ENCODE measurements around the gene MUC5B. TPM values are rescaled to one million over a fixed set of nuclear protein-coding genes. Genes with fewer than 3 reads are reported as not detected.

Gene MUC5B
- total RNA-seq, 1 experiment from 2014 or later = not detected

- H3K27ac ChIP-seq = no peak overlapping the region
- H3K36me3 ChIP-seq = no peaks in the 10 kb centered on the region
- no peaks in the 10 kb centered on the region for H3K9me3 ChIP-seq (replicated peaks)
- H3K4me3 ChIP-seq = no peak overlapping the region
- peaks cover 10% of the 10 kb centered on the region; the same call in 1 of the 2 replicates for H3K27me3 ChIP-seq
- H3K4me1 ChIP-seq = no peaks in the 10 kb centered on the region
- DNase-seq = no peak
Measured at GRCh38 chr11:1218788-1219445, 3.9 kb upstream of the MUC5B start.

DNA sequence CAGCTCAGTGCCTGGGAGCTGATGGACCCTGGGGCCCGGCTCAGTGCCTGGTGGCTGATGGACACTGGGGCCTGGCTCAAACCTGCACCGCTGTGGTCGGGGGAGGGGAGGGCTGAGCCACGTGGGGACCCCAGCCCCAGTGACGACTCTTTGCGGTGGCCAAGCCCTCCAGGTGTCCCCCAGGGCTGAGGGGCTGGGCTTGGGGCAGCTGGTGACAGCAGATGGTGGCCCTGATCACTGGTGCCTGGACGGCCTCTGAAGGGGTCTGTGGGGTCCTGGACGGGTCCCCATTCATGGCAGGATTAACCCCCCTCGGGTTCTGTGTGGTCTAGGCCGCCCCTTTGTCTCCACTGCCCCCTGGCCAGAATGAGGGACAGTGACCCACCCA is 3.4 kb upstream of the MUC5B start:
- H3K9me3 ChIP-seq (replicated peaks) = no peaks in the 10 kb centered on the region
- H3K4me1 ChIP-seq = no peaks in the 10 kb centered on the region
- H3K27ac ChIP-seq = no peak overlapping the region
- peaks cover 10% of the 10 kb centered on the region; the same call in 1 of the 2 replicates for H3K27me3 ChIP-seq
- no peaks in the 10 kb centered on the region for H3K36me3 ChIP-seq
- no peak overlapping the region for H3K4me3 ChIP-seq
- no peak for DNase-seq

GRCh38 chr11:1219834-1220815 is 2.7 kb upstream of the MUC5B start:
- no peak overlapping the region for H3K27ac ChIP-seq
- H3K9me3 ChIP-seq (replicated peaks) = no peaks in the 10 kb centered on the region
- peaks cover 10% of the 10 kb centered on the region; the same call in 1 of the 2 replicates for H3K27me3 ChIP-seq
- no peaks in the 10 kb centered on the region for H3K4me1 ChIP-seq
- no peak for DNase-seq
- H3K4me3 ChIP-seq = no peak overlapping the region
- no peaks in the 10 kb centered on the region for H3K36me3 ChIP-seq

DNA sequence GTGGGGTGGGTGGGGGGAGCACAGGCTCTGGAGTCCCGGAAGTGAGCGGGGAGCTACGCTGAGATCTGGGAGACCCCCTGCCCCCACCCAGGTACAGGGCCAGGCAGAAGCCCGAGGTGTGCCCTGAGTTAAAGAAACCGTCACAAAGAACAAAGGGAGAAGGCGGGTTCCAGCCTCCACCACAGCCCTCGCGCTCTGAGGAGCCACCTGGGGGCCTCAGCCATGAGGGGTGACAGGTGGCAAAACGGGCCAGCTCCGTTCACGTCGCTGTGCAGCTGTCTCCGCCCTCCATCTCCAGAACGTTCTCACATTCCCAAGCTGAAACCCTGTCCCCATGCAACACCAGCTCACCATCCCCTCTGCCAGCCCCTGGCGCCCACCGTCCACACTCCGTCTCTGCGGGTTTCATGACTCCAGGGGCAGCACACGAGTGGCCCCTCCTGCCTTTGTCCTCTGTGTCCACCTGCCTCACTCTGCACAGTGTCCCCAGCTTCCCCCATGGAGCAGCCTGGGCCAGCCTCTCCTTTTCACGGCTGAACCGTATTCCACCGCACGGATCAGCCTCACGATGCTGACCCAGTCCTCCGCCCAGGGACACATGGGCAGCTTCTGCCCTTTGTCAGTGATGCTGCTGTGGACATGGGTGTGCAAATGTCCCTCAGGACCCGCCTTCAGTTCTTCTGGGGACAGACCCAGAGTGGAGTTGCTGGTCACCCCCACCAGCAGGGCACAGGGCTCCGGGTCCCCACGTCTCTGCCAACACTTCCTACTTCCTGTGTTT is 1.7 kb upstream of the MUC5B start:
- H3K27ac ChIP-seq = no peak overlapping the region
- DNase-seq = no peak
- H3K27me3 ChIP-seq = peaks cover 16% of the 10 kb centered on the region; the same call in 1 of the 2 replicates
- no peak overlapping the region for H3K4me3 ChIP-seq
- H3K4me1 ChIP-seq = no peaks in the 10 kb centered on the region
- H3K9me3 ChIP-seq (replicated peaks) = no peaks in the 10 kb centered on the region
- no peaks in the 10 kb centered on the region for H3K36me3 ChIP-seq

DNA sequence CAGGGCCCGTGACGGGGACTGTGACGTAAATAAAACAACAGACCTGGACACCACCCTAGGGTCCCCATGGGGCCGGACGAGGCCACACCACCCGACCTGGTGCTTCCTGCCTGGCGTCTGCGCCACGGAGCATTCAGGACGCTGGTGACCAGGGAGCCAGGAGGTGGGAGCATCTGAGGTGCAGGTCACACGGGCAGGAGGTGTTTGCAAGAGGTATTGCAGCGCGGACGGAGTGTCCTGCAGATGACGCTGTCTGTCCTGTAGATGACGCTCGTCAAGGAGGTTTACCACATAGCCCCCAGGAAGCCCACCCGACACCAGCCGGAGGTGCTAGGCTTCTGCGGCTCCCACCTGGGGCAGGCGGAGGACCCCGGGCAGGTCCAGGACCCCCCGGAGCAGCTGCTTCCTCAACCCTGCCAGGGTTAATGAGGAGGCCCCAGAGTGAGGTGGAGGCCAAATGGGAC is 986 bp upstream of the MUC5B start:
- Histone ChIP-seq H3K27ac (no peak overlapping the region), H3K27me3 (peaks cover 16% of the 10 kb centered on the region; the same call in 1 of the 2 replicates), H3K4me1 (no peaks in the 10 kb centered on the region), H3K36me3 (no peaks in the 10 kb centered on the region), H3K9me3 (replicated peaks) (no peaks in the 10 kb centered on the region), H3K4me3 (no peak overlapping the region)
- no peak for DNase-seq

DNA sequence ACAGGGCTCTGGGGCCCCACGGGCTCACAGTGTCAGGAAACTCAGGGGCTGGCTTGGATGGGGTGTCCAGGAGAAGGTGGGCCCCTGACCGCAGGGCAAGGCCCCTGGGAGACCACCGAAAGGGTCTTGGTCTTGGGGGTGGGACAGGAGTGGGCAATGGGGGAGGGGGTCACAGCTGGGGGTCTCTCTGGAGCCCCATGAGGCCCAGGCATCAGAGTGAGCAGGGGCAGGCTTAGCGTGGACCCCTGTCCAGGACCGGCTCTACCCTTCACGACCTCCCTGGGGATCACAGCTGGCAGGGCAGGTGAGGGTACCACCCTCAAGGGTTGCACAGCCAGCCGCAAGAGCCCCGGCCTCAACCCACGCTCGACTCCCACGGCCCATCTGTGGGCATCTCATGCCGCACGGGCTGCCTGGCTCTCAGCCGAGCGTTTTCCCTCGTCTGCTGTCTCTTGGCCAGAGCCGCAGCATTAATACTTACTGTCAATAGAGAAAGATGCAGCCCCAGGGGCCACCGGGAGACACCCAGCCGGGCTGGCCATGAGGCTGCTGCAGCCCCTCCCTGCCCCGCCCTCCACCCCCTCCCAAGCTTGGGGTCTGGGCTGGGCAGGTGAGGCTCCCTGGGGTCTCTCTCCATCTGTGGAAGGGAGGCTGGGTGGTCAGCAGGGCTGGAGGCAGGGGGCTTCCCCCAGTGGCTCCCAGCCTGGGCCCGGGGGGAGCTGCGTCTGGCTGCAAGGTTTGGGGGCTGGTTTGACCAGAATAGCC is 662 bp downstream of the MUC5B start:
- DNase-seq = no peak
- Histone ChIP-seq H3K27ac (no peak overlapping the region), H3K4me1 (no peaks in the 10 kb centered on the region), H3K36me3 (no peaks in the 10 kb centered on the region), H3K27me3 (peaks cover 16% of the 10 kb centered on the region; the same call in 1 of the 2 replicates), H3K4me3 (no peak overlapping the region), H3K9me3 (replicated peaks) (no peaks in the 10 kb centered on the region)

- Histone ChIP-seq H3K4me3 (no peak overlapping the region), H3K27ac (no peak overlapping the region), H3K27me3 (peaks cover 16% of the 10 kb centered on the region; the same call in 1 of the 2 replicates), H3K36me3 (no peaks in the 10 kb centered on the region), H3K4me1 (no peaks in the 10 kb centered on the region), H3K9me3 (replicated peaks) (no peaks in the 10 kb centered on the region)
- no peak for DNase-seq
Measured at GRCh38 chr11:1224111-1224490, 1.2 kb downstream of the MUC5B start.

DNA sequence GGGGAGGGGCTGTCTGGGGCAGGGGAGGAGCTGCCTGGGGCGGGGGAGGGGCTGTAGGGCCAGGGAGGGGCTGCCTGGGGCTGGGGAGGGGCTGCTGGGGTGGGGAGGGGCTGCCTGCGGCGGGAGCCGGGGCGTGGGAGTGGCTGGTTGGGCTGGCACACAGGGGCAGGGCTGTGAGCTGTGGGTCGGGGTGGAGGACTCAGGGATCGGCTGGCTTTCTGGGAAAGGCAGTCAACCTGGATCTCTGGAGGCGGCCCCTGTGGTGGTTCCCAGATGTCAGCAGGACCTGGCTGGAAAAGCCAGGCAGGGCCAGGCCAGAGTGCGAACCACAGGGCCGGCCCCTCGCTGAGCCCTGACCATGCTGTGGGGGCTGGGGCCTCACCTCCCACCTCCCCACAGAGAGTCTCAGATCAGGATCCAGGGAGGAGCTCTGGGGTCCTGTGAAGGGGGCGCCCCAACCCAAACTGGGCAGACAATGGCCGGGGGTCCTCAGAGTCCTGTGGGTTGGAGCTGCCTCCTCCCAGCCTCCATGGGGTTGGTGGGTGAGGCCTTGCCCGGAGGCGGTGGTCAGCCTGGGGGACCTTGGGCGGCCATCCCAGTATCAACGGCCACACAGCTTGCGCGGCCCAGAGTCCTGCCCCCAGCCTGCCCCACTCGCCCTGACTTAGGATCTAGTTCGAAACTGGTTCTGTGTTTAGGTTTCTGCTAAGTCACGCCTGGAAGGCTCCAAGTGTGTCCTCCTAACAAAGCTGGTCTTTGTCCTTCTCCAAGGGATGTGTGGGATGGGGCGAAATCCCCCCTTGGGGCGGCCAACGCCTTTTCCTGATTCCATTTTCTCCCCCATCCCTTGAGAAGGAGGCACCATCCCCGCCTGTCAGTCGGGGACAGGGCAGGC is 1.9 kb downstream of the MUC5B start:
- H3K9me3 ChIP-seq (replicated peaks) = no peaks in the 10 kb centered on the region
- no peaks in the 10 kb centered on the region for H3K36me3 ChIP-seq
- no peaks in the 10 kb centered on the region for H3K4me1 ChIP-seq
- DNase-seq = no peak
- no peak overlapping the region for H3K27ac ChIP-seq
- peaks cover 20% of the 10 kb centered on the region; the same call in 1 of the 2 replicates for H3K27me3 ChIP-seq
- no peak overlapping the region for H3K4me3 ChIP-seq

GRCh38 chr11:1225386-1226225 is 2.7 kb downstream of the MUC5B start:
- H3K27me3 ChIP-seq = peaks cover 22% of the 10 kb centered on the region; the same call in 1 of the 2 replicates
- DNase-seq = no peak
- no peaks in the 10 kb centered on the region for H3K9me3 ChIP-seq (replicated peaks)

GRCh38 chr11:1226226-1226985 is 3.5 kb downstream of the MUC5B start:
- H3K36me3 ChIP-seq = no peaks in the 10 kb centered on the region
- H3K27me3 ChIP-seq = peaks cover 18% of the 10 kb centered on the region; the same call in 1 of the 2 replicates
- H3K27ac ChIP-seq = no peak overlapping the region
- no peak overlapping the region for H3K4me3 ChIP-seq
- H3K9me3 ChIP-seq (replicated peaks) = no peaks in the 10 kb centered on the region
- DNase-seq = no peak
- no peaks in the 10 kb centered on the region for H3K4me1 ChIP-seq

More at GRCh38 chr11:1225386-1226225, 2.7 kb downstream of the MUC5B start:
- Histone ChIP-seq H3K4me1 (no peaks in the 10 kb centered on the region), H3K27ac (no peak overlapping the region), H3K36me3 (no peaks in the 10 kb centered on the region), H3K4me3 (no peak overlapping the region)

GRCh38 chr11:1226986-1227550 is 4.2 kb downstream of the MUC5B start:
- no peak overlapping the region for H3K27ac ChIP-seq
- H3K9me3 ChIP-seq (replicated peaks) = no peaks in the 10 kb centered on the region
- DNase-seq = no peak
- H3K4me3 ChIP-seq = no peak overlapping the region
- no peaks in the 10 kb centered on the region for H3K4me1 ChIP-seq
- peaks cover 13% of the 10 kb centered on the region; the same call in 1 of the 2 replicates for H3K27me3 ChIP-seq
- H3K36me3 ChIP-seq = no peaks in the 10 kb centered on the region

Measured in SJCRH30 (cell line).